Subcutaneous adipose tissue (tissue), 4 donors: ENCODE data around the gene TRIO. TPM values are rescaled to one million over a fixed set of nuclear protein-coding genes. Genes with fewer than 3 reads are reported as not detected.

ENCODE experiments used
- CTCF ChIP-seq: fragments of 450-650 bp; IDR thresholded peaks from one replicate; pipeline ENCODE4 v1.5.1; 2016; ENCODE audit warnings: low read depth, mild to moderate bottlenecking, control low read depth, antibody characterized with exemption, moderate library complexity
- total RNA-seq, 4 donors: library from RNA; depleted of rRNA; stranded (reverse); fragments of >200 nt; gene quantifications; one replicate each; pipeline ENCODE4 v1.1.0, GENCODE V29; 2016

The TRIO gene
- total RNA-seq, 4 donors from 2014 or later = 193 to 238 (median 212) TPM

- no peak for TF ChIP-seq CTCF
Measured at GRCh38 chr5:14328144-14328543, 185.0 kb downstream of the TRIO start.

GRCh38 chr5:14330291-14330690 lies 187.1 kb downstream of the TRIO start:
- no peak for TF ChIP-seq CTCF

- no peak for TF ChIP-seq CTCF
Measured at GRCh38 chr5:14330729-14331385, 187.7 kb downstream of the TRIO start.

GRCh38 chr5:14331386-14331781 lies 188.2 kb downstream of the TRIO start:
- no peak for TF ChIP-seq CTCF

GRCh38 chr5:14332038-14332631 lies 189.0 kb downstream of the TRIO start:
- no peak for TF ChIP-seq CTCF

GRCh38 chr5:14332746-14333145 lies 189.6 kb downstream of the TRIO start:
- no peak for TF ChIP-seq CTCF

GRCh38 chr5:14337593-14337992 lies 194.5 kb downstream of the TRIO start:
- no peak for TF ChIP-seq CTCF
